ENCODE data around the gene PDCD1LG2.

DNA sequence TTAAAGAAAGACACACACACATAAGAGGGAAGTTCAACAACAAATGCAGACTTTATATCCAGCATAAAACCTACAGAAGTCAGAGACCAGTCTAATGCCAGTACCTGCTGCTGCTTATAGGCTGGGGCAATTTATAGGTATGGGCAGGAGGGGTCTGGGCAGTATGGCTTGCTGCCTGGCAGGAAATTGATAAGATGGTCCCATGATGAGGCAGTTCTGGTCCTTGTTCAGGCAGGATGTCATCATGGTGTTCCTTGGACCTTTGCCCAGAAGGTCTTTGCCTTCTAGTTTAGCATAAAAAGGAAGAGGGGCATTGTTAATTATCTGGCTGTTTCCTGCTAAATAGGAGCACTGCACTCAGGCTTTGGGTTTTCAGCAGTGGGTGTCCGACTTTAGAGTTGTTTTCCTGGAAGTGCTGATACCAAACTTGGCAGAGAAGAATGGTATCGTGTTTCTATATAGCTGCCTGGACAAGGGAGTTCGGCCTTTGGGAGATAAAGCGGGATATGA is 10.4 kb upstream of the PDCD1LG2 start:
- TF ChIP-seq GATA3 (IDR thresholded peaks at IDR 0.05; ENCODE audit: low read depth, low read length) (no peak), GATA2 (IDR thresholded peaks at IDR 0.05; ENCODE audit: low read depth, low read length) (no peak)

All from SH-SY5Y (cell line).